ENCODE data around the gene STOX1. TPM values are rescaled to one million over a fixed set of nuclear protein-coding genes. Genes with fewer than 3 reads are reported as not detected.
"Not testable (repeated sequence)": the region's sequence is repeated elsewhere in the genome, so short reads cannot be mapped to it uniquely, and the experiment has no call there.

Gene STOX1
- total RNA-seq, 1 donor from 2014 or later = 4.0 TPM

GRCh38 chr10:68900427-68901104, 73.2 kb downstream of the STOX1 start:
- Mint-ChIP-seq H3K27me3 (no peaks in the 10 kb centered on the region), H3K4me1 (ENCODE audit: unreplicated experiment) (peaks cover 41% of the 10 kb centered on the region), H3K4me3 (peak overlapping the region; percentile 94), H3K36me3 (peaks cover 5% of the 10 kb centered on the region), H3K27ac (peak overlapping the region; percentile 99), H3K9me3 (no peaks in the 10 kb centered on the region)
- DNase-seq (ENCODE audit: extremely low spot score, unreplicated experiment) = no peak
- TF ChIP-seq, protein P1, sequence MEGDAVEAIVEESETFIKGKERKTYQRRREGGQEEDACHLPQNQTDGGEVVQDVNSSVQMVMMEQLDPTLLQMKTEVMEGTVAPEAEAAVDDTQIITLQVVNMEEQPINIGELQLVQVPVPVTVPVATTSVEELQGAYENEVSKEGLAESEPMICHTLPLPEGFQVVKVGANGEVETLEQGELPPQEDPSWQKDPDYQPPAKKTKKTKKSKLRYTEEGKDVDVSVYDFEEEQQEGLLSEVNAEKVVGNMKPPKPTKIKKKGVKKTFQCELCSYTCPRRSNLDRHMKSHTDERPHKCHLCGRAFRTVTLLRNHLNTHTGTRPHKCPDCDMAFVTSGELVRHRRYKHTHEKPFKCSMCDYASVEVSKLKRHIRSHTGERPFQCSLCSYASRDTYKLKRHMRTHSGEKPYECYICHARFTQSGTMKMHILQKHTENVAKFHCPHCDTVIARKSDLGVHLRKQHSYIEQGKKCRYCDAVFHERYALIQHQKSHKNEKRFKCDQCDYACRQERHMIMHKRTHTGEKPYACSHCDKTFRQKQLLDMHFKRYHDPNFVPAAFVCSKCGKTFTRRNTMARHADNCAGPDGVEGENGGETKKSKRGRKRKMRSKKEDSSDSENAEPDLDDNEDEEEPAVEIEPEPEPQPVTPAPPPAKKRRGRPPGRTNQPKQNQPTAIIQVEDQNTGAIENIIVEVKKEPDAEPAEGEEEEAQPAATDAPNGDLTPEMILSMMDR (conservative IDR thresholded peaks at IDR 0.05) = no peak

GRCh38 chr10:68901105-68901927, 74.0 kb downstream of the STOX1 start, which contains the start of gene DDX50:
TSS of gene DDX50 (plus strand) at chr10:68901315. CDS start at chr10:68901385, 70 bp downstream.
- TF ChIP-seq, protein P1 (conservative IDR thresholded peaks at IDR 0.05) = peak; percentile 59
- peak; percentile 95 for DNase-seq (ENCODE audit: extremely low spot score, unreplicated experiment)
- Mint-ChIP-seq H3K4me1 (ENCODE audit: unreplicated experiment) (peaks cover 41% of the 10 kb centered on the region), H3K36me3 (peaks cover 7% of the 10 kb centered on the region), H3K9me3 (no peaks in the 10 kb centered on the region), H3K27ac (peak within 1 kb of the TSS; percentile 99), H3K27me3 (no peaks in the 10 kb centered on the region), H3K4me3 (peak within 1 kb of the TSS; percentile 94)

DNA sequence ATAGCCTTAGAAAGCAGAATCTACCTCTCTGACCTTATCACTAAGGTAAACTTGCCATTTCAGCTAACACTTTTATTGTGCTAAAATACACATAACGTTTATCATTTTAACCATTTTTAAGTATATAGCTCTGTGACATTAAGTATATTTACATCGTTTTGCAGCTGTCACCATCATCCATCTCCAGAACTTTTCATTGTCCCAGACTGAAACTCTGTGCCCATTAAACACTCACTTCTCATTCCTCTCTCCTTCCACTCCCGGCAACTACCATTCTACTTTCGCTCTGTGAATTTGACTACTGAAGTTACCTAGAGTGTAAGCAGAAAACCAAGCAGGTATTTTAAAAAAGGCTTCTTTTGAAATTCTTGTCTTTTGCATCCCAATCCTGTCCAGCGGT, 75.1 kb downstream of the STOX1 start:
- Mint-ChIP-seq H3K9me3 (no peaks in the 10 kb centered on the region), H3K4me1 (ENCODE audit: unreplicated experiment) (peaks cover 37% of the 10 kb centered on the region), H3K27ac (peak overlapping the region; percentile 75), H3K36me3 (peaks cover 15% of the 10 kb centered on the region), H3K4me3 (peak overlapping the region; percentile 94), H3K27me3 (no peaks in the 10 kb centered on the region)
- TF ChIP-seq, protein P1 (conservative IDR thresholded peaks at IDR 0.05) = no peak
- DNase-seq (ENCODE audit: extremely low spot score, unreplicated experiment) = no peak

DNA sequence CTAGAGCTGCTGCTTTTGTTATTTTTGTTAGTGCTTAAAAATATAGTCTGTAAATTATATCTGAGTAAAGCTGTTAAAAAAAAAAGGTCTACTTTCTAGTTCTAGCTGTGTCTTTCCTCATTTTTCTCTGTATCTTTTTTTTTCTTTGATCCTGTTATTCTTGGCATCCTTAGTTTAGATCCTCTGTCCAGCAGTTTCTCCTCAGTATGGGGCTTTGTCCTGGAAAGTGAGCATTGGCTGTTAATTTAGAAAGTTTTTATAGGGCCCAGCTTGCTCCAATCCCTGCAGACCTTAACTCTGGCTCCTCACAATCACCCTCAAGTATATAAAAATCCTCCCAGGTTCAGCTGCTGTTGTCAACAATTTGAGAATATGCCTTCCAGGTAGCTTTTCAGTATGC, 97.3 kb downstream of the STOX1 start:
- Mint-ChIP-seq H3K4me1 (ENCODE audit: unreplicated experiment) (peaks cover 7% of the 10 kb centered on the region), H3K36me3 (peaks cover 14% of the 10 kb centered on the region), H3K4me3 (peak overlapping the region; percentile 12), H3K9me3 (no peaks in the 10 kb centered on the region), H3K27me3 (no peaks in the 10 kb centered on the region), H3K27ac (peak overlapping the region; percentile 88)
- no peak for DNase-seq (ENCODE audit: extremely low spot score, unreplicated experiment)
- TF ChIP-seq, protein P1 (conservative IDR thresholded peaks at IDR 0.05) = no peak

DNA sequence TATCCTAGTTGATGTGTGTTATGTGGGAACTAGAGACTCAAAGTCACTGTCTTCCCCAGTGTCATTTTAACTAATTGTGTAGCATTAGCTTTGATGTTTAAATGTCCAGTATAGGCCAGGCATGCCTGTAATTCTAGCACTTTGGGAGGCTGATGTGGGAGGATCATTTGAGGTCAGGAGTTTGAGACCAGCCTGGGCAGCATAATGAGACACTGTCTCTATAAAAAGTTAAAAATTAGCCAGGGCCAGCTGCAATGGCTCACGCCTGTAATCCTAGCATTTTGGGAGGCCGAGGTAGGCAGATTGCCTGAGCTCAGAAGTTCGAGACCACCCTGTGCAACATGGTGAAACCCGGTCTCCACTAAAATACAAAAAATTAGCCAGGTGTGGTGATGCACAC, 98.2 kb downstream of the STOX1 start:
- TF ChIP-seq, protein P1 (conservative IDR thresholded peaks at IDR 0.05) = no peak

GRCh38 chr10:68929157-68929556, 101.8 kb downstream of the STOX1 start:
- not testable (repeated sequence) for H3K4me3 Mint-ChIP-seq; H3K27me3 Mint-ChIP-seq; H3K27ac Mint-ChIP-seq; DNase-seq (ENCODE audit: extremely low spot score, unreplicated experiment); H3K4me1 Mint-ChIP-seq (ENCODE audit: unreplicated experiment); H3K9me3 Mint-ChIP-seq
- H3K36me3 Mint-ChIP-seq = peaks cover 23% of the 10 kb centered on the region

More for the DNA sequence above, 98.2 kb downstream of the STOX1 start:
- Mint-ChIP-seq H3K4me3 (no peak overlapping the region), H3K27me3 (no peaks in the 10 kb centered on the region), H3K9me3 (no peaks in the 10 kb centered on the region), H3K27ac (no peak overlapping the region), H3K36me3 (peaks cover 16% of the 10 kb centered on the region), H3K4me1 (ENCODE audit: unreplicated experiment) (peaks cover 7% of the 10 kb centered on the region)
- DNase-seq (ENCODE audit: extremely low spot score, unreplicated experiment) = no peak

DNA sequence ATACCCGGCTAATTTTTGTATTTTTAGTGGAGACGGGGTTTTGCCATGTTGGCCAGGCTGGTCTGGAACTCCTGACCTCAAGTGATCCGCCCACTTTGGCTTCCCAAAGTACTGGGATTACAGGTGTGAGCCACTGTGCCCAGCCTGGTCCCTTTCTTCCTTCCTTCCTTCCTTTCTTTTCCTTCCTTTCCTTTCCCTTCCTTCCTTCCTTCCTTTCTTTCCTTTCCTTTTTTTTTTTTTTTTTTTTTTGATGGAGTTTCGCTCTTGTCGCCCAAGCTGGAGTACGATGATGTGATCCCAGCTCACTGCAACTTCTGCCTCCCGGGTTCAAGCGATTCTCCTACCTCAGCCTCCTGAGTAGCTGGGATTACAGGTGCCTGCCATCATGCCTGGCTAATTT, 102.6 kb downstream of the STOX1 start:
- H3K9me3 Mint-ChIP-seq; DNase-seq (ENCODE audit: extremely low spot score, unreplicated experiment); H3K27ac Mint-ChIP-seq; H3K4me1 Mint-ChIP-seq (ENCODE audit: unreplicated experiment); H3K4me3 Mint-ChIP-seq; H3K27me3 Mint-ChIP-seq: not testable (repeated sequence)
- H3K36me3 Mint-ChIP-seq = peaks cover 21% of the 10 kb centered on the region

DNA sequence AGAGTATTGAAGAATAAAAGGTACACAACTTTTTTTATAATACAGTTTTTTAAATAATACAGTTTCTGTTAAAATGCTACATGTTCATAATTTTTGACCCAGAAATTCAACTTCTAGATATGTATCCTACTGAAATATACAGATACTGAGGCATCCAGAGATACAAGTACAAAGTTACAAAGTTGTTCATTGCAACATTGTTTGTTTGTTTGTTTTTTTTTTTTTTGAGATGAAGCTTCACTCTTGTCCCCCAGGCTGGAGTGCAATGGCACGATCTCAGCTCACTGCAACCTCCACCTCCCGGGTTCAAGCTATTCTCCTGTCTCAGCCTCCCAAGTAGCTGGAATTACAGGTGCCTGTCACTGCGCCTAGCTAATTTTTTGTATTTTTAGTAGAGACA, 105.5 kb downstream of the STOX1 start:
- H3K27me3 Mint-ChIP-seq; H3K9me3 Mint-ChIP-seq; H3K4me1 Mint-ChIP-seq (ENCODE audit: unreplicated experiment); DNase-seq (ENCODE audit: extremely low spot score, unreplicated experiment); H3K4me3 Mint-ChIP-seq; H3K27ac Mint-ChIP-seq: not testable (repeated sequence)
- peaks cover 22% of the 10 kb centered on the region for H3K36me3 Mint-ChIP-seq

Measured in type B pancreatic cell (in vitro differentiated cells).